SU-DHL-6 (cell line): Measurements from ENCODE around the gene DAPP1.

Experiments used
- H2AFZ ChIP-seq: fragments of 200-600 bp; sonication (generic); 2 replicates; pipeline ENCODE4 v1.6.1; 2014; ENCODE audit warnings: low read depth, mild to moderate bottlenecking, moderate library complexity, mixed read lengths, antibody characterized with exemption, low read length; ENCODE audit not compliant: severe bottlenecking
- H3F3A ChIP-seq: fragments of 200-600 bp; shearing (Covaris generic); 2 replicates; pipeline ENCODE4 v1.6.0; 2016; ENCODE audit warnings: antibody characterized with exemption, mild to moderate bottlenecking; ENCODE audit not compliant: insufficient read depth
- H3K27ac ChIP-seq: fragments of 200-600 bp; sonication (generic); 2 replicates; pipeline ENCODE4 v1.5.1; 2016; ENCODE audit warnings: low read depth, mild to moderate bottlenecking, low read length, moderate library complexity, mixed read lengths
- H3K27me3 ChIP-seq: fragments of 200-600 bp; sonication (generic), shearing (Covaris generic); 2 replicates; pipeline ENCODE4 v1.6.0; 2014; ENCODE audit warnings: mild to moderate bottlenecking, low read length
- H3K36me3 ChIP-seq: fragments of 200-600 bp; sonication (generic); 2 replicates; pipeline ENCODE4 v1.6.1; 2014; ENCODE audit warnings: mild to moderate bottlenecking, low read length, mixed read lengths
- H3K4me2 ChIP-seq: fragments of 300-600, 200-600 bp; shearing (Covaris generic), sonication (generic); 2 replicates; pipeline ENCODE4 v1.6.0; 2014; ENCODE audit warnings: low read length, low read depth, mild to moderate bottlenecking; ENCODE audit not compliant: poor library complexity, severe bottlenecking
- H3K4me3 ChIP-seq: fragments of 200-600 bp; sonication (generic); 2 replicates; pipeline ENCODE4 v1.5.1; 2014; ENCODE audit warnings: antibody characterized with exemption, low read length, mild to moderate bottlenecking, mixed read lengths; ENCODE audit not compliant: insufficient read depth, poor library complexity, severe bottlenecking
- H3K79me2 ChIP-seq: fragments of 200-600 bp; sonication (generic); 2 replicates; pipeline ENCODE4 v1.6.1; 2014; ENCODE audit warnings: mild to moderate bottlenecking, low read length, moderate library complexity; ENCODE audit not compliant: insufficient read depth
- H3K9ac ChIP-seq: fragments of 200-600 bp; sonication (generic); 2 replicates; pipeline ENCODE4 v1.7.0; 2014; ENCODE audit warnings: mild to moderate bottlenecking, low read length
- H3K9me2 ChIP-seq: fragments of 200-600 bp; sonication (generic); replicated peaks from 2 replicates; pipeline ENCODE4 v1.6.1; 2014; ENCODE audit warnings: low read length; ENCODE audit not compliant: insufficient read depth
- H3K9me3 ChIP-seq: fragments of 200-600 bp; sonication (generic); 2 replicates; pipeline ENCODE4 v1.6.1; 2014; ENCODE audit warnings: low read length, mixed read lengths; ENCODE audit not compliant: insufficient read depth
- H4K20me1 ChIP-seq: fragments of 200-600 bp; sonication (generic); 2 replicates; pipeline ENCODE4 v1.6.1; 2014; ENCODE audit warnings: low read depth, mild to moderate bottlenecking, antibody characterized with exemption, low read length, moderate library complexity, mixed read lengths
- EZH2phosphoT487 ChIP-seq: fragments of 200-600 bp; sonication (generic), shearing (Covaris generic); conservative IDR thresholded peaks from 2 replicates; pipeline ENCODE4 v1.6.1; 2018; ENCODE audit warnings: mild to moderate bottlenecking, antibody characterized with exemption, low read length, moderate library complexity, mixed read lengths
- TF ChIP-seq, protein P1 (sequence below): fragments of 200-600 bp; sonication (generic); IDR thresholded peaks from one replicate; pipeline ENCODE4 v1.5.1; 2017; ENCODE audit warnings: antibody characterized with exemption, mild to moderate bottlenecking, low read length, moderate library complexity; ENCODE audit not compliant: insufficient read depth, poor library complexity, severe bottlenecking

Gene DAPP1

DNA sequence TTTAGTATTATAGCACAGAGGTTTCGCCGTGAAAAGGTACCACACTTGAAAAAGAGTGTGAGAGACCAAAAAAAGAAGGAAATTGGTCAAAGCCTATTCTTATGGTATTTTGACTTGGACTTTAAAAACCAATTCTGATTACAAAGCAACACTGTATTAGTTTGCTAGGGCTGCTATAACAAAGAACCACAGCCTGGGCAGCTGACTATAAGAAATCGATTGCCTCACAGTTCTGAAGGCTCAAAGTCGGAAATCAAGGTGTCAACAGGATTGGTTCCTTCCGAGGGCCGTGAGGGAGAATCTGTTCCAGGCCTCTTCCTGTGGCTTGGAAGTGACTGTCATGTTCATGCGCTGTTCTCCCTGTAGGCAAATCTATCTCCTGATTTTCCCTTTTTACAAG lies 17.9 kb downstream of the DAPP1 start:
- Histone ChIP-seq H3K9me2 (no peaks in the 10 kb centered on the region), H3K4me2 (no peak overlapping the region), H3K36me3 (no peaks in the 10 kb centered on the region), H3K4me3 (no peak overlapping the region), H3K9ac (no peak overlapping the region), H3K9me3 (no peaks in the 10 kb centered on the region), H3K79me2 (peaks cover 25% of the 10 kb centered on the region; the same call in 1 of the 2 replicates), H4K20me1 (no peaks in the 10 kb centered on the region), H3K27me3 (no peaks in the 10 kb centered on the region), H2AFZ (no peak overlapping the region), H3F3A (no peaks in the 10 kb centered on the region), H3K27ac (no peak overlapping the region)
- TF ChIP-seq, protein P1, sequence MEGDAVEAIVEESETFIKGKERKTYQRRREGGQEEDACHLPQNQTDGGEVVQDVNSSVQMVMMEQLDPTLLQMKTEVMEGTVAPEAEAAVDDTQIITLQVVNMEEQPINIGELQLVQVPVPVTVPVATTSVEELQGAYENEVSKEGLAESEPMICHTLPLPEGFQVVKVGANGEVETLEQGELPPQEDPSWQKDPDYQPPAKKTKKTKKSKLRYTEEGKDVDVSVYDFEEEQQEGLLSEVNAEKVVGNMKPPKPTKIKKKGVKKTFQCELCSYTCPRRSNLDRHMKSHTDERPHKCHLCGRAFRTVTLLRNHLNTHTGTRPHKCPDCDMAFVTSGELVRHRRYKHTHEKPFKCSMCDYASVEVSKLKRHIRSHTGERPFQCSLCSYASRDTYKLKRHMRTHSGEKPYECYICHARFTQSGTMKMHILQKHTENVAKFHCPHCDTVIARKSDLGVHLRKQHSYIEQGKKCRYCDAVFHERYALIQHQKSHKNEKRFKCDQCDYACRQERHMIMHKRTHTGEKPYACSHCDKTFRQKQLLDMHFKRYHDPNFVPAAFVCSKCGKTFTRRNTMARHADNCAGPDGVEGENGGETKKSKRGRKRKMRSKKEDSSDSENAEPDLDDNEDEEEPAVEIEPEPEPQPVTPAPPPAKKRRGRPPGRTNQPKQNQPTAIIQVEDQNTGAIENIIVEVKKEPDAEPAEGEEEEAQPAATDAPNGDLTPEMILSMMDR, result no peak
- TF ChIP-seq EZH2phosphoT487, result no peak

- Histone ChIP-seq H3K27ac (no peak overlapping the region), H3K9ac (no peak overlapping the region), H4K20me1 (no peaks in the 10 kb centered on the region), H3K4me3 (no peak overlapping the region), H3K4me2 (no peak overlapping the region), H3K9me3 (no peaks in the 10 kb centered on the region), H3K79me2 (peaks cover 25% of the 10 kb centered on the region; the same call in 1 of the 2 replicates), H2AFZ (no peak overlapping the region), H3F3A (no peaks in the 10 kb centered on the region), H3K36me3 (no peaks in the 10 kb centered on the region), H3K9me2 (no peaks in the 10 kb centered on the region), H3K27me3 (no peaks in the 10 kb centered on the region)
- TF ChIP-seq, protein P1, result no peak
- no peak for TF ChIP-seq EZH2phosphoT487
Observed at GRCh38 chr4:99835942-99836341, 19.3 kb downstream of the DAPP1 start.

GRCh38 chr4:99838927-99839326 lies 22.3 kb downstream of the DAPP1 start:
- Histone ChIP-seq H3K4me2 (no peak overlapping the region), H3K79me2 (peaks cover 7% of the 10 kb centered on the region; the same call in 1 of the 2 replicates), H3K36me3 (no peaks in the 10 kb centered on the region)

More at GRCh38 chr4:99838927-99839326, 22.3 kb downstream of the DAPP1 start:
- TF ChIP-seq, protein P1, result no peak
- TF ChIP-seq EZH2phosphoT487, result no peak
- no peaks in the 10 kb centered on the region for H3F3A ChIP-seq
- no peaks in the 10 kb centered on the region for H3K9me2 ChIP-seq
- H3K4me3 ChIP-seq, result no peak overlapping the region
- H3K27ac ChIP-seq, result no peak overlapping the region
- no peak overlapping the region for H3K9ac ChIP-seq
- H2AFZ ChIP-seq, result no peak overlapping the region
- H3K9me3 ChIP-seq, result no peaks in the 10 kb centered on the region
- no peaks in the 10 kb centered on the region for H3K27me3 ChIP-seq
- H4K20me1 ChIP-seq, result no peaks in the 10 kb centered on the region
